MM.1S (cell line): ENCODE results near the gene TRPV4.

Experiments used
- DNase-seq: peaks from one replicate; pipeline ENCODE4 v3.0.0-alpha.2; 2015
- H2AFZ ChIP-seq: fragments of 300-600 bp; sonication (generic); 2 replicates; pipeline ENCODE4 v1.6.0; 2016; ENCODE audit warnings: antibody characterized with exemption, low read length
- H3F3A ChIP-seq: fragments of 300-600 bp; sonication (generic); 2 replicates; pipeline ENCODE4 v1.6.1; 2016; ENCODE audit warnings: mild to moderate bottlenecking, antibody characterized with exemption, low read length, moderate library complexity, mixed read lengths; ENCODE audit not compliant: insufficient read depth
- H3K27ac ChIP-seq: fragments of 300-600 bp; sonication (generic); 2 replicates; pipeline ENCODE4 v1.5.1; 2016; ENCODE audit warnings: mild to moderate bottlenecking, low read length
- H3K27me3 ChIP-seq: fragments of 300-600 bp; sonication (generic); replicated peaks from 2 replicates; pipeline ENCODE4 v1.6.0; 2016; ENCODE audit warnings: low read length; ENCODE audit not compliant: insufficient read depth
- H3K36me3 ChIP-seq: fragments of 300-600 bp; sonication (generic); replicated peaks from 2 replicates; pipeline ENCODE4 v1.6.1; 2016; ENCODE audit warnings: mild to moderate bottlenecking, low read length, mixed read lengths; ENCODE audit not compliant: insufficient read depth
- H3K4me1 ChIP-seq: fragments of 300-600 bp; sonication (generic); 2 replicates; pipeline ENCODE4 v1.6.1; 2016; ENCODE audit warnings: low read length, mixed read lengths
- H3K4me2 ChIP-seq: fragments of 300-600 bp; sonication (generic); 2 replicates; pipeline ENCODE4 v1.6.0; 2016; ENCODE audit warnings: low read depth, low read length
- H3K4me3 ChIP-seq: fragments of 300-600 bp; sonication (generic); 2 replicates; pipeline ENCODE4 v1.5.1; 2016; ENCODE audit warnings: low read length, mixed read lengths
- H3K79me2 ChIP-seq: fragments of 300-600 bp; sonication (generic); 2 replicates; pipeline ENCODE4 v1.6.1; 2016; ENCODE audit warnings: mixed run types, low read length, mixed read lengths
- H3K9ac ChIP-seq: fragments of 300-600 bp; sonication (generic); 2 replicates; pipeline ENCODE4 v1.6.1; 2016; ENCODE audit warnings: low read length, mixed read lengths
- H3K9me2 ChIP-seq: fragments of 300-600 bp; sonication (generic); replicated peaks from 2 replicates; pipeline ENCODE4 v1.6.1; 2016; ENCODE audit warnings: mild to moderate bottlenecking, low read length, mixed read lengths; ENCODE audit not compliant: insufficient read depth
- H3K9me3 ChIP-seq: fragments of 300-600 bp; sonication (generic); replicated peaks from 2 replicates; pipeline ENCODE4 v1.6.1; 2016; ENCODE audit warnings: mild to moderate bottlenecking, low read length, mixed read lengths; ENCODE audit not compliant: insufficient read depth
- H4K20me1 ChIP-seq: fragments of 300-600 bp; sonication (generic); 2 replicates; pipeline ENCODE4 v1.6.1; 2016; ENCODE audit warnings: mild to moderate bottlenecking, low read length, moderate library complexity, mixed read lengths; ENCODE audit not compliant: insufficient read depth
- EZH2 ChIP-seq: fragments of 300-600 bp; sonication (generic); optimal IDR thresholded peaks from 2 replicates; pipeline ENCODE3; 2017; ENCODE audit warnings: low read depth, mild to moderate bottlenecking, antibody characterized with exemption, low read length, mixed read lengths
- EZH2phosphoT487 ChIP-seq: fragments of 300-600 bp; sonication (generic); IDR thresholded peaks from 2 replicates; pipeline ENCODE4 v1.6.1; 2018; ENCODE audit warnings: antibody characterized with exemption, low read length
- TF ChIP-seq, protein P1 (sequence below): fragments of 300-600 bp; sonication (generic); IDR thresholded peaks from 2 replicates; pipeline ENCODE4 v1.5.1; 2016; ENCODE audit warnings: antibody characterized with exemption, low read length, mixed read lengths

The TRPV4 gene

DNA sequence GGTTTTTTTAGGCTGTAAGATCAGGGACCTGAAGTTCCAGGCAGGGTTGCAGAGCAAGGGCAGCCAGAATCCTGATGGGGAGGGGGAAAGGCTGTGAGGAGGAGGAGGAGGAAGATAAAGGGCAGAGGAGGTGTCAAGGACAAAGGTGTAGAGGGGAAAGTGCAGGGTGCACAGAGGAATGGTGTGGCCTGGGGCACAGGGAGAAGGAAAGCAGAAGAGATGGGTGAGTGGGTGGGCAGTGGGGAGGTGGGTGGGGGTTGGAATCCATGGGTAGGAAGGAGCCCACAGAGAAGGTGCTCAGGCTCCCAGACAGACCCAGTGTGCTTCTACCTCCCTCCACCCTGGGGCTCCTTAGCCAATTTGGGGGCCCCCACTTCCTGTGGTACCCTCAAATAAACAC is 11.2 kb downstream of the TRPV4 start:
- H3K9me2 ChIP-seq: no peaks in the 10 kb centered on the region
- no peak overlapping the region for H3K9ac ChIP-seq
- H2AFZ ChIP-seq: no peak overlapping the region
- H4K20me1 ChIP-seq: no peaks in the 10 kb centered on the region
- no peak overlapping the region for H3K4me3 ChIP-seq
- no peaks in the 10 kb centered on the region for H3K9me3 ChIP-seq
- no peaks in the 10 kb centered on the region for H3K36me3 ChIP-seq
- H3F3A ChIP-seq: no peaks in the 10 kb centered on the region
- no peak overlapping the region for H3K27ac ChIP-seq
- no peaks in the 10 kb centered on the region for H3K27me3 ChIP-seq
- no peak overlapping the region for H3K4me2 ChIP-seq
- no peaks in the 10 kb centered on the region for H3K79me2 ChIP-seq
- TF ChIP-seq EZH2 (no peak), EZH2phosphoT487 (no peak)
- TF ChIP-seq, protein P1, sequence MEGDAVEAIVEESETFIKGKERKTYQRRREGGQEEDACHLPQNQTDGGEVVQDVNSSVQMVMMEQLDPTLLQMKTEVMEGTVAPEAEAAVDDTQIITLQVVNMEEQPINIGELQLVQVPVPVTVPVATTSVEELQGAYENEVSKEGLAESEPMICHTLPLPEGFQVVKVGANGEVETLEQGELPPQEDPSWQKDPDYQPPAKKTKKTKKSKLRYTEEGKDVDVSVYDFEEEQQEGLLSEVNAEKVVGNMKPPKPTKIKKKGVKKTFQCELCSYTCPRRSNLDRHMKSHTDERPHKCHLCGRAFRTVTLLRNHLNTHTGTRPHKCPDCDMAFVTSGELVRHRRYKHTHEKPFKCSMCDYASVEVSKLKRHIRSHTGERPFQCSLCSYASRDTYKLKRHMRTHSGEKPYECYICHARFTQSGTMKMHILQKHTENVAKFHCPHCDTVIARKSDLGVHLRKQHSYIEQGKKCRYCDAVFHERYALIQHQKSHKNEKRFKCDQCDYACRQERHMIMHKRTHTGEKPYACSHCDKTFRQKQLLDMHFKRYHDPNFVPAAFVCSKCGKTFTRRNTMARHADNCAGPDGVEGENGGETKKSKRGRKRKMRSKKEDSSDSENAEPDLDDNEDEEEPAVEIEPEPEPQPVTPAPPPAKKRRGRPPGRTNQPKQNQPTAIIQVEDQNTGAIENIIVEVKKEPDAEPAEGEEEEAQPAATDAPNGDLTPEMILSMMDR: no peak
- no peak for DNase-seq
- no peaks in the 10 kb centered on the region for H3K4me1 ChIP-seq

GRCh38 chr12:109820816-109821381 is 12.3 kb downstream of the TRPV4 start:
- Histone ChIP-seq H3K36me3 (no peaks in the 10 kb centered on the region), H3K4me2 (no peak overlapping the region), H3K27ac (no peak overlapping the region), H3K79me2 (no peaks in the 10 kb centered on the region), H3K4me1 (no peaks in the 10 kb centered on the region), H3K9me2 (no peaks in the 10 kb centered on the region), H3K9ac (no peak overlapping the region), H3K4me3 (no peak overlapping the region), H3K9me3 (no peaks in the 10 kb centered on the region), H3F3A (no peaks in the 10 kb centered on the region), H3K27me3 (no peaks in the 10 kb centered on the region), H2AFZ (no peak overlapping the region), H4K20me1 (no peaks in the 10 kb centered on the region)
- DNase-seq: no peak
- TF ChIP-seq, protein P1: no peak
- no peak for TF ChIP-seq EZH2phosphoT487
- TF ChIP-seq EZH2: no peak

- Histone ChIP-seq H3K4me2 (no peak overlapping the region), H3K4me1 (no peaks in the 10 kb centered on the region), H3K9me3 (no peaks in the 10 kb centered on the region), H3K9me2 (no peaks in the 10 kb centered on the region), H3K4me3 (no peak overlapping the region), H4K20me1 (no peaks in the 10 kb centered on the region), H3K27me3 (no peaks in the 10 kb centered on the region), H3K36me3 (no peaks in the 10 kb centered on the region), H3K79me2 (no peaks in the 10 kb centered on the region), H3K9ac (no peak overlapping the region), H3K27ac (no peak overlapping the region), H3F3A (no peaks in the 10 kb centered on the region), H2AFZ (no peak overlapping the region)
- DNase-seq: no peak
- TF ChIP-seq, protein P1: no peak
- TF ChIP-seq EZH2phosphoT487 (no peak), EZH2 (no peak)
Measured at GRCh38 chr12:109818905-109819500, 14.2 kb downstream of the TRPV4 start.
